Lower leg skin (tissue), 4 donors: ENCODE measurements around the gene AIDA. TPM values are rescaled to one million over a fixed set of nuclear protein-coding genes. Genes with fewer than 3 reads are reported as not detected.

Experiments used
- DNase-seq, 2 donors: peaks; one replicate each; pipeline ENCODE4 v3.0.0-alpha.2; 2019; ENCODE audit warnings: low spot score in 2 of 2
- H3K4me3 ChIP-seq: fragments of 200-600 bp; sonication (generic); 2 replicates; pipeline ENCODE4 v1.5.1; 2017; ENCODE audit warnings: mild to moderate bottlenecking, low read depth; ENCODE audit not compliant: poor library complexity, severe bottlenecking
- POLR2A ChIP-seq, 2 donors: fragments of 450-650 bp; IDR thresholded peaks; one replicate each; pipeline ENCODE4 v1.6.1; 2016 to 2017; ENCODE audit warnings: antibody characterized with exemption in 2 of 2, mild to moderate bottlenecking in 1 of 2, moderate library complexity in 1 of 2
- WGBS, 2 donors: methylation state at CpG; one replicate each; pipeline ENCODE4 v1.1.5; 2018; 5-methylcytosine and 5-hydroxymethylcytosine counted together
- intact Hi-C: fragments of 100-400 bp; cut with DNase I; formaldehyde crosslinking; loops from one replicate; pipeline ENCODE4 v1.15.0; 2023; ENCODE audit warnings: low total_unique reads
- total RNA-seq, 4 donors: library from RNA; depleted of rRNA; stranded (reverse); fragments of >200 nt; gene quantifications; one replicate each; pipeline ENCODE4 v1.1.0, GENCODE V29; 2016
- TF ChIP-seq, protein P1 (sequence below), 3 donors: fragments of 450-650 bp; IDR thresholded peaks; one replicate each; pipeline ENCODE4 v1.5.1; 2016; ENCODE audit warnings: antibody characterized with exemption in 3 of 3, mild to moderate bottlenecking in 3 of 3, moderate library complexity in 2 of 3

The AIDA gene
- total RNA-seq, 4 donors from 2014 or later: 27.2 to 38.1 (median 30.2) TPM

DNA sequence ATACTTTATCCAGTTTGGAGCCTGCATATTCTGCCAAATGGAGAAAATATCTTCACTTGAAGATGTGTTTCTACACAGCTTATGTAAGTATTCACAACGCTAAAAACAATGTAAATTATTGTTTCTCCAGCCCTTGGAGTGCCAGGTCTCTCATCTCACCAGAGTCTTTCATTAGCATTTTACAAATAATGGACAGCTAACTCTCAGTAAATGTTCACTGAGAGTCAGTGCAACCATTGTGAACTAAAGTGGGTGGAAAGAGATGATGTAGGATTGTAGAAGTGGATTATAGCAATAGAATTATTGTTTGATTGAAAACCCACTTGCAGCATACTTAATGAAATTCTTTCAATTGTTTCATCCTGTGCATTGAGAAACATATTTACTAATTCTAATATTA, 16.5 kb upstream of the AIDA start:
- WGBS, 2 donors: 74 to 87% methylated on average over 1 of the region's 1 CpG
- intact Hi-C loops: no loop called here
- no peak overlapping the region for H3K4me3 ChIP-seq

DNA sequence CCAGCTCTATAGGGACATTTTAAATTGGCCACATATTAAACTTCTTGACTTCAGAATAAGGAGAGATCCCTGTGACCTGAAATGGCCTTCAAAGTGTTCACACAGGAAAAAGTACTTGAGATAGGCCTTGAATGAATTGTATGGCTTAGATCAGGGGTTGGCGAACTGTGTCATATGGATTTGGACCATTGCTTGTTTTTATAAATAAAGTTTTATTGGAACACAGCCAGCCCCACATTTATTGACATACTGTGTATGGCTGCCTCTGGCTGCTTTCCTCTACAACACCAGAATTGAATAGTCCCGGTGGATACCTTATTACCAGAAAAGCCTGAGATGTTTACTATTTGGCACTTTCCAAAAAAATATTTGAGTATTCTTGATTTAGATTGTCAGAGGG, 4.1 kb upstream of the AIDA start:
- 95 to 96% methylated on average over 2 of the region's 2 CpGs for WGBS, 2 donors
- DNase-seq: no peak
- H3K4me3 ChIP-seq: no peak overlapping the region
- intact Hi-C loops: no loop called here
- TF ChIP-seq, protein P1, sequence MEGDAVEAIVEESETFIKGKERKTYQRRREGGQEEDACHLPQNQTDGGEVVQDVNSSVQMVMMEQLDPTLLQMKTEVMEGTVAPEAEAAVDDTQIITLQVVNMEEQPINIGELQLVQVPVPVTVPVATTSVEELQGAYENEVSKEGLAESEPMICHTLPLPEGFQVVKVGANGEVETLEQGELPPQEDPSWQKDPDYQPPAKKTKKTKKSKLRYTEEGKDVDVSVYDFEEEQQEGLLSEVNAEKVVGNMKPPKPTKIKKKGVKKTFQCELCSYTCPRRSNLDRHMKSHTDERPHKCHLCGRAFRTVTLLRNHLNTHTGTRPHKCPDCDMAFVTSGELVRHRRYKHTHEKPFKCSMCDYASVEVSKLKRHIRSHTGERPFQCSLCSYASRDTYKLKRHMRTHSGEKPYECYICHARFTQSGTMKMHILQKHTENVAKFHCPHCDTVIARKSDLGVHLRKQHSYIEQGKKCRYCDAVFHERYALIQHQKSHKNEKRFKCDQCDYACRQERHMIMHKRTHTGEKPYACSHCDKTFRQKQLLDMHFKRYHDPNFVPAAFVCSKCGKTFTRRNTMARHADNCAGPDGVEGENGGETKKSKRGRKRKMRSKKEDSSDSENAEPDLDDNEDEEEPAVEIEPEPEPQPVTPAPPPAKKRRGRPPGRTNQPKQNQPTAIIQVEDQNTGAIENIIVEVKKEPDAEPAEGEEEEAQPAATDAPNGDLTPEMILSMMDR (IDR thresholded peaks at IDR 0.05): no peak
- TF ChIP-seq POLR2A (IDR thresholded peaks at IDR 0.05): no peak

More for the DNA sequence above, 16.5 kb upstream of the AIDA start:
- TF ChIP-seq, protein P1 (IDR thresholded peaks at IDR 0.05): no peak
- no peak for TF ChIP-seq POLR2A (IDR thresholded peaks at IDR 0.05)
- no peak for DNase-seq

DNA sequence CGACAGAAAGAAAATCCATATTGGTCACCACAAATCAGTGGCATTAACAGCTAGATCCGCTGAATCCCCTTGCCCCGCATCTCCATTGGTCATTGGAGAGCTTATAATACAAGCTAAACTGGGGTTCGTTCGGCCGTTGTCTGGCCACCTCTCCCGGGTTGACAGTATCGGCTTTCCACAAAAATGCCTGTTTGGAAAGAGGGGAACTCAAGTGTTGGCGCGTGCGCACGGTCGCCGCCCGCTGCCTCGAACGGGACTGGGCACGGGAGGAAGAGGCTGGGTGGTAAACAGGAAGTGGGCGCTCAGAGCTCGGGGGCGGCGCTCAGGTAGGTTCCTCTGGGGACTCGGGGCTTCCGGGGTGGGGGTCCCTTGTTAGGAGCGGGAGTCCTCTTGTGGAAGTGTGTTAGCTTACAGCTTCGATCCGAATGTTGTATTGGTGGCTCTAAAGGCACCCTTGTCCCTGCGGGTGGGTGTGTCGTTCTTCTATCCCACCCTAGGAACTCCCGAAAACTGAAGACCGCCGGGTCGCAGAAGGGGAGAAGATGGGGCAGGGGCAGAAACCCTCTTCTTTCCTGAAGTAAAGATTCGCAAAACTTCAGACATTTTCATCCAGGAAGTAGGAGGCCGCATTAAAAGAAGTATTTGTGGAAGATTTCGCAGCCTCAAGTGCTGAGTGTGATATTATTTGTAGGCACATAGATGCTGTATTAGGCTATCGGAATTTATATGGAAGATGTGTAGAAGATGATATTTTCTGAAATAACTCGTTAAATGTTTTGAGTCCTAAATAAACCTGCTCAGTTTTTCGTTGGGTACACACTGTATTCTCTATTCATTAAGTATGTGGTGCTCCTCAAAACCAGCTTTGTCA, 1.0 kb upstream of the AIDA start:
- intact Hi-C loops: no loop called here
- TF ChIP-seq, protein P1 (IDR thresholded peaks at IDR 0.05): no peak
- TF ChIP-seq POLR2A (IDR thresholded peaks at IDR 0.05): no peak
- DNase-seq: peak; percentile 94 to 98
- peak overlapping the region; percentile 86 for H3K4me3 ChIP-seq
- 0 to 1% methylated on average over 39 of the region's 39 CpGs for WGBS, 2 donors

DNA sequence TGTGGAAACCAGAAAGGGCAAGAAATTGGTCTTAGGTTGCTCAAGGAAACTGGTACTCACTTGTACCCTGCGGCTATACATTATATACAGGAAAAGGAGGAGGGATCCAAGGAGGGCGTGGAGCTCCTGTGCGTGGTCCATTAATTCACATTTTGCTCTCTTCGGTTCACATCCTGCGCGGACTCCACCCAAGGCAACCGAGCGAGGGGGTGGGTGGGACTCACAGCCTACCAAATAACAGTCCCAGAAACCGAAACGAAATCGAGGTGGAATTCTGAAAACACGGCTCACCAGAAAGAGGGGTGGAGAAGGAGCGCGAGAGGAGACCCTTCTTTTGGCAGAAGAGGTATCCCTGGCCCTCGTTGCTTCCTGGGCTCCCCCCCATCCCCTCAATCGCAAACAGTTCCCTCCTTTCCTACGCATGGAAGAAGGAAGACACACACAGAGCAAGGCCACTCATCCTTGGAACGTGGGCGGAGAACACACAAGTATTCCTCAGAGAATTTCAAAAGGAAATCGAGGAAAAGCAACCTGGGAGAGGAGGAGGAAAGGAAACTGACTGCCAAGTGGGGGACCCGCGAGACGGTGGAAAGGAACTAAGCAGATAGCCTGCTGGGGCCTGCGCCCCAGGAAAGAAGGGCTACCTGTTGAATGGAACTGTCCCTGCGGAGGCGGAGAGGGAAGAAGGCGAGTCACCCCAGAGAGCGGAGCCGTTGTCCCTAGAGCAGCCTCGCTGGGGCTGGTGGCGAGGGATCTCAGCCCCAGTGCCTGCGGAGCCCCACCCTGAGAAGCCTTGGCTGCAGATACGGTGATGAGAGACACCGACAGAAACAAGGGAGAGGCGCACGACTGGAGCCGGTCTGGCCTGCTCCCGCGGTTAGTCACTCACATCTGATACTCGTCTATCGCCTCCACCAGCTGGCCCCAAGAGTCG, 705 bp downstream of the AIDA start:
- intact Hi-C loops: no loop called here
- H3K4me3 ChIP-seq: peak overlapping the region; percentile 68
- WGBS, 2 donors: 1% methylated on average over 33 to 37 of the region's 42 CpGs
- peak; percentile 56 to 91 for DNase-seq
- TF ChIP-seq, protein P1 (IDR thresholded peaks at IDR 0.05): no peak

DNA sequence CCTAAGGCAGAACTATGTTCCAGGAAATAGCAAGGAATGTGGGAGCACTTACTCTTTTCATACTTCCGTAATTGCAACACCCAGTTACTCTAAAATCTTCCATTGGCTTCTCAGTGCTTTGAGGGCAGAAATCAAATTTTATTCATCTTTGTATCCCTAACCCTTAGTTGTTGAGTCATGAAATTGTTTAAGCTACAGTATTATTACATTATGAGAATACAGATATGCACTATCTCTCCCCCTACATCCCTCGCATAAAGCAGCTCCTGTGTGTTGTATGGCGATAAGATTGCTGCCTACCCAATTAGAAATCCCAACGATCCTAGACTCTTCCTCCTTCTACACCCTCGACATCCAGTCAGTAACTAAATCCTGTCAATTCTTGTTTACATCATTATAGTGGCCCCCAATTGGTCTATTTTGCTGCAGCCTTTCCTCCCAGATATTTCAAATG, 2.6 kb downstream of the AIDA start:
- WGBS, 2 donors: 81 to 90% methylated on average over 5 of the region's 5 CpGs

More for the DNA sequence above, 2.6 kb downstream of the AIDA start:
- no peak overlapping the region for H3K4me3 ChIP-seq
- no peak for TF ChIP-seq POLR2A (IDR thresholded peaks at IDR 0.05)
- TF ChIP-seq, protein P1 (IDR thresholded peaks at IDR 0.05): no peak
- intact Hi-C loops: no loop called here
- no peak for DNase-seq
